Gastroesophageal sphincter (tissue), 4 donors: ENCODE measurements around the gene LRCOL1. TPM values are rescaled to one million over a fixed set of nuclear protein-coding genes. Genes with fewer than 3 reads are reported as not detected.

ENCODE experiments used
- ATAC-seq: fragments of 150-250 bp; one replicate; pipeline ENCODE4 v1.9.1; 2016; ENCODE audit warnings: mild to moderate bottlenecking, moderate library complexity
- H3K27ac ChIP-seq, 4 donors: fragments of 200-600 bp; sonication (generic) in 3 of 4; 1 replicate in 3 of 4; 2 replicates in 1 of 4; pipeline ENCODE4 v1.5.1; 2016 to 2019
- H3K27me3 ChIP-seq: fragments of 200-600 bp; sonication (generic); one replicate; pipeline ENCODE4 v1.5.1; 2019
- H3K36me3 ChIP-seq, 2 donors: fragments of 200-600 bp; sonication (generic); one replicate each; pipeline ENCODE4 v1.5.1; 2019; ENCODE audit warnings: control low read depth in 1 of 2
- H3K4me1 ChIP-seq, 3 donors: fragments of 200-600 bp; sonication (generic); 1 replicate in 2 of 3; 2 replicates in 1 of 3; pipeline ENCODE4 v1.5.1; 2016 to 2019; ENCODE audit warnings: control low read depth in 2 of 3
- H3K4me3 ChIP-seq, 2 donors: fragments of 200-600 bp; sonication (generic); one replicate each; pipeline ENCODE4 v1.5.1; 2019; ENCODE audit warnings: mild to moderate bottlenecking in 1 of 2, moderate library complexity in 1 of 2
- H3K9me3 ChIP-seq, 3 donors: fragments of 200-600 bp; sonication (generic); one replicate each; pipeline ENCODE4 v1.5.1; 2017 to 2019; ENCODE audit warnings: control low read depth in 2 of 3
- CTCF ChIP-seq, 4 experiments: fragments of 200-600 bp in 2 of 4; fragments of 450-650 bp in 2 of 4; sonication (generic) in 1 of 4; IDR thresholded peaks; one replicate each; pipeline ENCODE4 v1.5.1; 2017 to 2019; ENCODE audit warnings: antibody characterized with exemption in 4 of 4, mild to moderate bottlenecking in 2 of 4, moderate library complexity in 2 of 4
- EP300 ChIP-seq: sonication (generic); formaldehyde crosslinking; IDR thresholded peaks from one replicate; pipeline ENCODE4 v1.6.1; 2017; ENCODE audit warnings: antibody characterized with exemption, mild to moderate bottlenecking
- POLR2A ChIP-seq, 2 donors: fragments of 450-650 bp; IDR thresholded peaks; one replicate each; pipeline ENCODE4 v1.6.1; 2017; ENCODE audit warnings: antibody characterized with exemption in 2 of 2, mild to moderate bottlenecking in 2 of 2, moderate library complexity in 1 of 2
- POLR2AphosphoS5 ChIP-seq: sonication (generic); formaldehyde crosslinking; IDR thresholded peaks from one replicate; pipeline ENCODE4 v1.6.1; 2017; ENCODE audit warnings: antibody characterized with exemption
- WGBS, 2 donors: methylation state at CpG; one replicate each; pipeline ENCODE4 v1.1.5; 2018; ENCODE audit warnings: low coverage in 1 of 2; 5-methylcytosine and 5-hydroxymethylcytosine counted together
- total RNA-seq, 4 donors: library from RNA; depleted of rRNA; stranded (reverse); fragments of >200 nt; gene quantifications; one replicate each; pipeline ENCODE4 v1.1.0, GENCODE V29; 2016

The LRCOL1 gene
- total RNA-seq, 4 donors from 2014 or later = not detected

- H3K36me3 ChIP-seq = peaks cover 0 to 8% of the 10 kb centered on the region in 2 donors
- ATAC-seq = no peak
- TF ChIP-seq POLR2AphosphoS5 (no peak), CTCF (IDR thresholded peaks at IDR 0.05) (no peak), POLR2A (IDR thresholded peaks at IDR 0.05) (no peak)
- WGBS, 2 donors = no CpG with 5 or more reads among the region's 28 CpGs
- peaks cover 66% of the 10 kb centered on the region for H3K27me3 ChIP-seq
- H3K4me1 ChIP-seq = peaks cover 0 to 50% (median 9%) of the 10 kb centered on the region in 3 donors
- peaks cover 0 to 17% (median 0%) of the 10 kb centered on the region in 3 donors for H3K9me3 ChIP-seq
- H3K4me3 ChIP-seq = peak overlapping the region in 1 of 2 donors; percentile 44
- peak overlapping the region in 1 of 4 donors; percentile 71 for H3K27ac ChIP-seq
These were observed 8.6 kb upstream of the LRCOL1 start for GRCh38 chr12:132619071-132619385.

- Histone ChIP-seq H3K4me1 (peaks cover 0 to 50% (median 9%) of the 10 kb centered on the region in 3 donors), H3K4me3 (peak within 1 kb of the TSS in 1 of 2 donors; percentile 44), H3K27ac (peak within 1 kb of the TSS in 3 of 4 donors; percentile 44 to 71 (median 57)), H3K36me3 (peaks cover 0 to 4% of the 10 kb centered on the region in 2 donors), H3K9me3 (peaks cover 0 to 17% (median 0%) of the 10 kb centered on the region in 3 donors), H3K27me3 (peaks cover 66% of the 10 kb centered on the region)
- no peak for ATAC-seq
- TF ChIP-seq POLR2AphosphoS5 (no peak), EP300 (no peak), CTCF (IDR thresholded peaks at IDR 0.05) (no peak), POLR2A (IDR thresholded peaks at IDR 0.05) (no peak)
- no CpG with 5 or more reads among the region's 49 CpGs for WGBS, 2 donors
These were observed 8.3 kb upstream of the LRCOL1 start, which contains the start of gene P2RX2 for GRCh38 chr12:132618683-132619043. Gene P2RX2 (plus strand): TSS chr12:132618776. CDS start chr12:132618817, 41 bp downstream.

GRCh38 chr12:132617822-132618682, 7.7 kb upstream of the LRCOL1 start:
- Histone ChIP-seq H3K27ac (peak overlapping the region in 3 of 4 donors; percentile 44 to 71 (median 57)), H3K27me3 (peaks cover 66% of the 10 kb centered on the region), H3K4me3 (peak overlapping the region in 1 of 2 donors; percentile 44), H3K9me3 (peaks cover 0 to 17% (median 0%) of the 10 kb centered on the region in 3 donors), H3K36me3 (no peaks in the 10 kb centered on the region), H3K4me1 (peaks cover 0 to 46% (median 9%) of the 10 kb centered on the region in 3 donors)
- no peak for ATAC-seq
- WGBS, 2 donors = 16 to 29% methylated on average over 5 to 23 of the region's 51 CpGs
- no peak for TF ChIP-seq CTCF (IDR thresholded peaks at IDR 0.05)
- TF ChIP-seq EP300 = no peak
- no peak for TF ChIP-seq POLR2AphosphoS5
- no peak for TF ChIP-seq POLR2A (IDR thresholded peaks at IDR 0.05)

- H3K27me3 ChIP-seq = peaks cover 66% of the 10 kb centered on the region
- no peak overlapping the region for H3K27ac ChIP-seq
These were observed 6.8 kb upstream of the LRCOL1 start for GRCh38 chr12:132617135-132617701.

More at GRCh38 chr12:132617135-132617701, 6.8 kb upstream of the LRCOL1 start:
- Histone ChIP-seq H3K4me3 (no peak overlapping the region), H3K9me3 (peaks cover 0 to 17% (median 0%) of the 10 kb centered on the region in 3 donors), H3K36me3 (no peaks in the 10 kb centered on the region), H3K4me1 (peaks cover 0 to 38% (median under 1%) of the 10 kb centered on the region in 3 donors)
- TF ChIP-seq EP300 = no peak
- TF ChIP-seq CTCF (IDR thresholded peaks at IDR 0.05) = no peak
- TF ChIP-seq POLR2AphosphoS5 = no peak
- no peak for TF ChIP-seq POLR2A (IDR thresholded peaks at IDR 0.05)
- WGBS, 2 donors = 86 to 90% methylated on average over 1 of the region's 4 CpGs
- ATAC-seq = no peak
